ENCODE results near the gene CRYBB3.

CRYBB3 gene

GRCh38 chr22:25205847-25206246 lies 6.2 kb downstream of the CRYBB3 start:
- Histone ChIP-seq H3K4me1 (ENCODE audit: control insufficient read depth in 1 of 2, insufficient read depth in 1 of 2, low read depth in 1 of 2, low read length in 1 of 2) (no peaks in the 10 kb centered on the region), H3K27me3 (no peaks in the 10 kb centered on the region), H3K27ac (no peak overlapping the region), H3K36me3 (no peaks in the 10 kb centered on the region), H3K4me3 (ENCODE audit: low read depth in 1 of 2, low read length in 1 of 2) (no peak overlapping the region), H3K9me3 (no peaks in the 10 kb centered on the region)
- TF ChIP-seq CTCF (IDR thresholded peaks at IDR 0.05): no peak

- H3K9me3 ChIP-seq: no peaks in the 10 kb centered on the region
- no peak overlapping the region for H3K4me3 ChIP-seq (ENCODE audit: low read depth in 1 of 2, low read length in 1 of 2)
- no peak overlapping the region for H3K27ac ChIP-seq
- no peaks in the 10 kb centered on the region for H3K36me3 ChIP-seq
- H3K27me3 ChIP-seq: no peaks in the 10 kb centered on the region
- no peaks in the 10 kb centered on the region for H3K4me1 ChIP-seq (ENCODE audit: control insufficient read depth in 1 of 2, insufficient read depth in 1 of 2, low read depth in 1 of 2, low read length in 1 of 2)
- TF ChIP-seq CTCF (IDR thresholded peaks at IDR 0.05): no peak
Observed at GRCh38 chr22:25206998-25207397, 7.3 kb downstream of the CRYBB3 start.

GRCh38 chr22:25207553-25208157 lies 8.0 kb downstream of the CRYBB3 start:
- no peak overlapping the region for H3K27ac ChIP-seq
- H3K27me3 ChIP-seq: no peaks in the 10 kb centered on the region
- H3K4me3 ChIP-seq (ENCODE audit: low read depth in 1 of 2, low read length in 1 of 2): no peak overlapping the region
- no peaks in the 10 kb centered on the region for H3K4me1 ChIP-seq (ENCODE audit: control insufficient read depth in 1 of 2, insufficient read depth in 1 of 2, low read depth in 1 of 2, low read length in 1 of 2)
- no peaks in the 10 kb centered on the region for H3K36me3 ChIP-seq
- TF ChIP-seq CTCF (IDR thresholded peaks at IDR 0.05): no peak
- H3K9me3 ChIP-seq: no peaks in the 10 kb centered on the region

GRCh38 chr22:25208328-25208727 lies 8.7 kb downstream of the CRYBB3 start:
- H3K27ac ChIP-seq: no peak overlapping the region
- H3K4me3 ChIP-seq (ENCODE audit: low read depth in 1 of 2, low read length in 1 of 2): no peak overlapping the region
- no peak for TF ChIP-seq CTCF (IDR thresholded peaks at IDR 0.05)
- H3K36me3 ChIP-seq: no peaks in the 10 kb centered on the region
- H3K27me3 ChIP-seq: no peaks in the 10 kb centered on the region
- H3K9me3 ChIP-seq: no peaks in the 10 kb centered on the region
- H3K4me1 ChIP-seq (ENCODE audit: control insufficient read depth in 1 of 2, insufficient read depth in 1 of 2, low read depth in 1 of 2, low read length in 1 of 2): no peaks in the 10 kb centered on the region

- no peaks in the 10 kb centered on the region for H3K9me3 ChIP-seq
- H3K4me3 ChIP-seq (ENCODE audit: low read depth in 1 of 2, low read length in 1 of 2): no peak overlapping the region
- H3K4me1 ChIP-seq (ENCODE audit: control insufficient read depth in 1 of 2, insufficient read depth in 1 of 2, low read depth in 1 of 2, low read length in 1 of 2): no peaks in the 10 kb centered on the region
- H3K36me3 ChIP-seq: no peaks in the 10 kb centered on the region
- H3K27me3 ChIP-seq: no peaks in the 10 kb centered on the region
- H3K27ac ChIP-seq: no peak overlapping the region
- TF ChIP-seq CTCF (IDR thresholded peaks at IDR 0.05): no peak
Observed at GRCh38 chr22:25208743-25209505, 9.3 kb downstream of the CRYBB3 start.

Measured in neutrophil (primary cell).